Type B pancreatic cell (in vitro differentiated cells): ENCODE data around the gene ATOH7. TPM values are rescaled to one million over a fixed set of nuclear protein-coding genes. Genes with fewer than 3 reads are reported as not detected.

Experiments
- DNase-seq: peaks from one replicate; pipeline ENCODE4 v3.0.0; 2021; ENCODE audit warnings: mixed read lengths; ENCODE audit not compliant: unreplicated experiment; ENCODE audit errors: extremely low spot score
- H3K27ac Mint-ChIP-seq: 2 replicates; pipeline ENCODE4 v1.8.0; 2021; ENCODE audit warnings: mild to moderate bottlenecking, mixed read lengths
- H3K27me3 Mint-ChIP-seq: 2 replicates; pipeline ENCODE4 v1.8.0; 2021; ENCODE audit warnings: mixed read lengths
- H3K36me3 Mint-ChIP-seq: 2 replicates; pipeline ENCODE4 v1.8.0; 2021; ENCODE audit warnings: mixed read lengths
- H3K4me1 Mint-ChIP-seq: one replicate; pipeline ENCODE4 v1.8.0; 2021; ENCODE audit warnings: mixed read lengths; ENCODE audit not compliant: unreplicated experiment
- H3K4me3 Mint-ChIP-seq: 2 replicates; pipeline ENCODE4 v1.8.0; 2021; ENCODE audit warnings: mild to moderate bottlenecking, mixed read lengths
- H3K9me3 Mint-ChIP-seq: 2 replicates; pipeline ENCODE4 v1.8.0; 2021; ENCODE audit warnings: mixed read lengths
- total RNA-seq: library from RNA; stranded (reverse); gene quantifications from 2 replicates; pipeline ENCODE4 v1.2.1, GENCODE V29; 2021; ENCODE audit warnings: low replicate concordance
- TF ChIP-seq, protein P1 (sequence below): fragments of 200-600 bp; sonication (generic); conservative IDR thresholded peaks from 2 replicates; pipeline ENCODE4 v1.5.0; 2021; ENCODE audit warnings: antibody characterized with exemption, mild to moderate bottlenecking

The ATOH7 gene
- total RNA-seq, 1 donor from 2014 or later, result 0.60 TPM

DNA sequence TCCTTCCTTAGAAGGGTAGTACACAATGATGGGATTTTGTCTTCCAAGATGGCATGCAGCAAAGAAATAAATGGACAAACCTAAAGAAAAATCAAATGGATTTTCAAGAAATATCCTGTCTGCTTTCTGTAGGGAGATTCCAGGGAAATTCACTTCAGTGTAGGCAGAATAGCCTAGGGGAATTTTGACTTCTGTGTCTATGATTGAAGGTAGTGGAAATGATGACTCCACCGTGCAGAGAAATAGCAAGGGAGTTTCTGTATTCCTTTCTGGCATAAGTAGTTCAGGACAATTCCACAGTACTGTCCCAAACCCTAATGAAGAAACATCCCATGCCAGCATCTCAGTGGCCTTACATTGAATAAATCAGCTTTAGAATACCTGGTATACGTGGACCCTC, 9.5 kb downstream of the ATOH7 start:
- Mint-ChIP-seq H3K9me3 (no peaks in the 10 kb centered on the region), H3K4me3 (no peak overlapping the region), H3K27me3 (no peaks in the 10 kb centered on the region), H3K27ac (no peak overlapping the region), H3K36me3 (no peaks in the 10 kb centered on the region), H3K4me1 (no peaks in the 10 kb centered on the region)
- TF ChIP-seq, protein P1, sequence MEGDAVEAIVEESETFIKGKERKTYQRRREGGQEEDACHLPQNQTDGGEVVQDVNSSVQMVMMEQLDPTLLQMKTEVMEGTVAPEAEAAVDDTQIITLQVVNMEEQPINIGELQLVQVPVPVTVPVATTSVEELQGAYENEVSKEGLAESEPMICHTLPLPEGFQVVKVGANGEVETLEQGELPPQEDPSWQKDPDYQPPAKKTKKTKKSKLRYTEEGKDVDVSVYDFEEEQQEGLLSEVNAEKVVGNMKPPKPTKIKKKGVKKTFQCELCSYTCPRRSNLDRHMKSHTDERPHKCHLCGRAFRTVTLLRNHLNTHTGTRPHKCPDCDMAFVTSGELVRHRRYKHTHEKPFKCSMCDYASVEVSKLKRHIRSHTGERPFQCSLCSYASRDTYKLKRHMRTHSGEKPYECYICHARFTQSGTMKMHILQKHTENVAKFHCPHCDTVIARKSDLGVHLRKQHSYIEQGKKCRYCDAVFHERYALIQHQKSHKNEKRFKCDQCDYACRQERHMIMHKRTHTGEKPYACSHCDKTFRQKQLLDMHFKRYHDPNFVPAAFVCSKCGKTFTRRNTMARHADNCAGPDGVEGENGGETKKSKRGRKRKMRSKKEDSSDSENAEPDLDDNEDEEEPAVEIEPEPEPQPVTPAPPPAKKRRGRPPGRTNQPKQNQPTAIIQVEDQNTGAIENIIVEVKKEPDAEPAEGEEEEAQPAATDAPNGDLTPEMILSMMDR, result no peak
- DNase-seq, result no peak

DNA sequence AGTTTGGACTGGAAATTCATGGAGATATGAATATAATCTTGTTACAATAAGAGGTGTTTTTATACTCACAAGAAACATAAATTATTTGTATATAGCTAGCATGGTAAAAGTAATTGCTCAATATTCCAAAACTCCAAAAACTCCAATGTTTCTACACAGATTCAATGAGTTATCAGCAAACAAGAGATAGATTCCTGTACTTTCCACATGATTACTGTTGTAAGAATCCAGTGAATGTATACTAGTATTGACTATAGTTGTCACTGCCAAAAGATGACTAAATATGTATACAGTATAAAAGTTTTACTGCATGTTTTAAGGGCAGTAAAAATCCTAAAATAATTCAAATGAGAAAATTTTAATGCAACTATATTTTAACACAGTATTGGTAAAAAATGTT, 10.7 kb downstream of the ATOH7 start:
- H3K9me3 Mint-ChIP-seq, result no peaks in the 10 kb centered on the region
- no peak for DNase-seq
- no peak overlapping the region for H3K27ac Mint-ChIP-seq
- H3K4me3 Mint-ChIP-seq, result no peak overlapping the region
- TF ChIP-seq, protein P1, result no peak
- H3K27me3 Mint-ChIP-seq, result no peaks in the 10 kb centered on the region
- no peaks in the 10 kb centered on the region for H3K36me3 Mint-ChIP-seq
- H3K4me1 Mint-ChIP-seq, result no peaks in the 10 kb centered on the region

- Mint-ChIP-seq H3K9me3 (no peaks in the 10 kb centered on the region), H3K36me3 (no peaks in the 10 kb centered on the region), H3K27me3 (no peaks in the 10 kb centered on the region), H3K4me1 (no peaks in the 10 kb centered on the region), H3K4me3 (no peak overlapping the region), H3K27ac (no peak overlapping the region)
- TF ChIP-seq, protein P1, result no peak
- no peak for DNase-seq
These were observed 13.1 kb downstream of the ATOH7 start for GRCh38 chr10:68218786-68219185.

DNA sequence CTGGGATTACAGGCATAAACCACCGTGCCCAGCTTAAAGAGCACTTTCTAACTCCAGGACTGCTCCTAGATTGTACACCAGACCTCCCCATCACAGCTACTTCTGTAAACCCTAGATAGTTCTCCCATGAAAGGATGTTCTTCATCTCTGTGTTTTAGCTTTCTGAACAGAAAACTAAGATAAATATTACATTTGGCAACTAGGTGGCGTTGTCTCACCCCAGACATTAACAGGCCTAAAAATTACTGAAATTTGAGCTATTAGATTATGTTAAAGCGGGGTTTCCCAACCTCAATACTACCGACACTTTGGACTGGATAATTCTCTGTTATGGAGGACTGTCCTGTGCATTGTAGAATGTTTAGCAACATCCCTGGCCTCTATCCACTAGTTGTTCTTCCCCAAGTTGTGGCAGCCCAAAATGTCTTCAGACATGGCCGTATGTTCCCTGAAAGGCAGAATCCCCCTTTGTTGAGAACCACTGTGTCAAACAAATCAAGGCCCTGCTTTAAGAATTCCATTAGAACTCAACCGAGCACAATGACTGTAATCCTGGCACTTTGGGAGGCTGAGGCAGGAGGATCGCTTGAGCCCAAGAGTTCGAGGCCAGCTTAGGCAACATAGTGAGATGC, 19.1 kb downstream of the ATOH7 start:
- H3K4me3 Mint-ChIP-seq, result no peak overlapping the region
- no peak for DNase-seq
- no peaks in the 10 kb centered on the region for H3K9me3 Mint-ChIP-seq
- H3K36me3 Mint-ChIP-seq, result no peaks in the 10 kb centered on the region
- TF ChIP-seq, protein P1, result peak; percentile 80
- H3K27ac Mint-ChIP-seq, result no peak overlapping the region
- H3K4me1 Mint-ChIP-seq, result peaks cover 16% of the 10 kb centered on the region
- H3K27me3 Mint-ChIP-seq, result peaks cover 12% of the 10 kb centered on the region

- Mint-ChIP-seq H3K4me3 (no peak overlapping the region), H3K9me3 (no peaks in the 10 kb centered on the region), H3K36me3 (no peaks in the 10 kb centered on the region), H3K27ac (no peak overlapping the region), H3K27me3 (peaks cover 12% of the 10 kb centered on the region), H3K4me1 (peaks cover 16% of the 10 kb centered on the region)
- TF ChIP-seq, protein P1, result no peak
- no peak for DNase-seq
These were observed 20.2 kb downstream of the ATOH7 start for GRCh38 chr10:68211669-68212068.
